Thymus (tissue), 11 donors: ENCODE data around the gene RGS6. TPM values are rescaled to one million over a fixed set of nuclear protein-coding genes. Genes with fewer than 3 reads are reported as not detected.

ENCODE experiments used
- DNase-seq, 9 donors: peaks; one replicate each; pipeline ENCODE4 v3.0.0-alpha.2; 2013; ENCODE audit warnings: low spot score in 9 of 9, low read depth in 6 of 9, missing footprints in 1 of 9
- H3K27ac ChIP-seq, 2 donors: one replicate each; pipeline ENCODE4 v1.5.1; 2013; ENCODE audit warnings: control low read depth in 1 of 2, low read depth in 1 of 2, low read length in 1 of 2, mild to moderate bottlenecking in 1 of 2, moderate library complexity in 1 of 2
- H3K27me3 ChIP-seq, 2 donors: one replicate each; pipeline ENCODE4 v1.5.1; 2013; ENCODE audit warnings: low read length in 1 of 2; ENCODE audit not compliant: control insufficient read depth in 2 of 2, insufficient read depth in 1 of 2
- H3K36me3 ChIP-seq, 2 donors: one replicate each; pipeline ENCODE4 v1.5.1; 2013; ENCODE audit warnings: low read length in 1 of 2, mild to moderate bottlenecking in 1 of 2, moderate library complexity in 1 of 2; ENCODE audit not compliant: control insufficient read depth in 2 of 2, insufficient read depth in 2 of 2
- H3K4me1 ChIP-seq, 2 donors: one replicate each; pipeline ENCODE4 v1.5.1; 2013; ENCODE audit warnings: low read length in 2 of 2; ENCODE audit not compliant: control insufficient read depth in 2 of 2, insufficient read depth in 2 of 2
- H3K4me3 ChIP-seq, 2 donors: one replicate each; pipeline ENCODE4 v1.5.1; 2013; ENCODE audit warnings: low read length in 2 of 2, control low read depth in 1 of 2, mild to moderate bottlenecking in 1 of 2
- H3K9me3 ChIP-seq, 2 donors: one replicate each; pipeline ENCODE4 v1.5.1; 2013; ENCODE audit warnings: low read length in 1 of 2, mild to moderate bottlenecking in 1 of 2; ENCODE audit not compliant: control insufficient read depth in 2 of 2, insufficient read depth in 1 of 2
- WGBS: extraction: QIAGEN DNeasy Blood & Tissue Kit; methylation state at CpG from one replicate; pipeline ENCODE4 v1.1.7; 2013; 5-methylcytosine and 5-hydroxymethylcytosine counted together
- polyA plus RNA-seq: library from polyadenylated mRNA; stranded (reverse); fragments of 200-250 nt; gene quantifications from one replicate; pipeline ENCODE4 v1.2.3, GENCODE V29; 2013
- total RNA-seq: library from RNA; stranded (reverse); fragments of 120-200 nt; gene quantifications from one replicate; pipeline ENCODE4 v1.2.4, GENCODE V29; 2013
- donor health status: healthy.

RGS6 gene
- total and polyA plus RNA-seq, 2 donors, result 0.28 to 0.80 TPM

DNA sequence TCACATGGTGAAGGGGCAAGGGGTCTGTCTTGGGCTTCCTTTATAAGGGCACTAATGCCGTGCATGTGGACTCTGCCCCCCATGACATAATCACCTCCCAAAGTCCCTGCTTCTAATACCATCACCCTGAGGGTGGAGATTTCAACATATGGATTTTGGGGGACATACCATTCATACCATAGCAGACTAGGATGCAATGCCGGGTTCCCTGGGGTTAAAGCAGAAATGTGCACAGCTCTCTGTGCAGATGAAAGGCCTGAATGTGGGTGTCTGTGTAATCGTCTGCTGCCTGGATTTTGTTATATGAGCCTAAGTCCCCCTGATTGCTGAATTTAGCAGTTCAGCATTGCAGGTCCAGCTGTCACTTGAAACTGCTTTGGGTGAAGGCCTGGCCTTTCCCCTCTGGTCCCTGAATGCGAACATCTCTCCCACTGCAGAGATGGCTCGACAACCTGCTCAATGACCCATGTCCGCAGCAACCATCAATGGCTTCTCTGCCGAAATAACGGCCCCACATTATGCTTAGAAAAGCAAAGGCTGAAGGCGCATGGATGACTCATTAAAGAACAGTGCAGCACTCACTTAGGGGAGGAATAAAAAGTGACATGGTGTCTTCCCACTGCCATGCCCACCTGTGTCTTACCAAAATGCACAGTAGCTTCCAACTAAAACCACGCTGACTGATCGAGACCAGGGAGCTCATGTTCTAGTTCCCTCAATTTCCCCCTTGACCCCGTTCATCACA, 675.3 kb downstream of the RGS6 start:
- H3K36me3 ChIP-seq, result no peaks in the 10 kb centered on the region
- DNase-seq, result no peak

DNA sequence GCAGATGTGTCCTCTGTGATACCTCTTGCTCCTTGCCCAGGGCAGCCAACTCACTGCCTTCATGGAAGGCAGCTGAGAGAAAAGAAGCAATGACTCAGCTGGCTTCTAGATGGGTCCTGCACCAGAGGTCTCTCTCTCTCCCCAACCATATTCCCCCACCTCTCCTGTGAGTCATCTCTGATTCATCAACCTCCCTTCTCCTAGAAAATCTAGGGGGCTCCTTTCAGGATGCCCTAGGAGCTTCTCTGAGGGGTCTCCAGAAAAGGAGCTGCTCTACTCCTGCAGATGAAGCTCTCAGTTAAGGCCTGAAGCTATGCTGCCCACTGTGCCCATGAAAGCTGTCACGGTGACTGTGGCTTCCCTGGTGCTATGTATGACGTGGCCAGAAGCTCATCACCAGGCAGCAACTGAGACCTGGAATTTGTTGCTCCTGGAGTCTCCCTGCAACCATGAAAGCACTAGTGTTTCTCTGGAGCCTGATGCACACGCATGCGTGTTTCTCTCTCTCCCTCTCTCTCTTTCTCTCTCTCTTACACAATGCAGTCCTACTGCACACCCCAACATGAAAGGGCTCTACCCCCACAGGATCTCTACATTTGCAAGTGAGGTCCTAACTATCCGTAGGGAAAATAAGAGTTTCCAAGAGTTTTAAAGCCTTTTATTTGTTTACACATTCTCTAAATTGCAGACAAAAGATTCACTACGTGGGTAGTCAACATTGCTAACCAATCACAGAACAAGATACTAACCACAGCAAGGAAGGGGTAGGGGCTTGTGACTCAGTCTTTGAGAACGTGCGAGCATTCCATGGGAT, 676.4 kb downstream of the RGS6 start:
- Histone ChIP-seq H3K27ac (no peak overlapping the region), H3K4me3 (no peak overlapping the region), H3K27me3 (no peaks in the 10 kb centered on the region), H3K36me3 (no peaks in the 10 kb centered on the region), H3K4me1 (peaks cover 0 to 5% of the 10 kb centered on the region in 2 donors), H3K9me3 (peaks cover 0 to 6% of the 10 kb centered on the region in 2 donors)
- no peak for DNase-seq
- WGBS, result 96% methylated on average over 8 of the region's 8 CpGs

More for the DNA sequence above, 675.3 kb downstream of the RGS6 start:
- 93% methylated on average over 12 of the region's 12 CpGs for WGBS
- H3K4me1 ChIP-seq, result peaks cover 0 to 2% of the 10 kb centered on the region in 2 donors
- H3K4me3 ChIP-seq, result no peak overlapping the region
- peaks cover 0 to 6% of the 10 kb centered on the region in 2 donors for H3K9me3 ChIP-seq
- H3K27me3 ChIP-seq, result no peaks in the 10 kb centered on the region
- no peak overlapping the region for H3K27ac ChIP-seq

DNA sequence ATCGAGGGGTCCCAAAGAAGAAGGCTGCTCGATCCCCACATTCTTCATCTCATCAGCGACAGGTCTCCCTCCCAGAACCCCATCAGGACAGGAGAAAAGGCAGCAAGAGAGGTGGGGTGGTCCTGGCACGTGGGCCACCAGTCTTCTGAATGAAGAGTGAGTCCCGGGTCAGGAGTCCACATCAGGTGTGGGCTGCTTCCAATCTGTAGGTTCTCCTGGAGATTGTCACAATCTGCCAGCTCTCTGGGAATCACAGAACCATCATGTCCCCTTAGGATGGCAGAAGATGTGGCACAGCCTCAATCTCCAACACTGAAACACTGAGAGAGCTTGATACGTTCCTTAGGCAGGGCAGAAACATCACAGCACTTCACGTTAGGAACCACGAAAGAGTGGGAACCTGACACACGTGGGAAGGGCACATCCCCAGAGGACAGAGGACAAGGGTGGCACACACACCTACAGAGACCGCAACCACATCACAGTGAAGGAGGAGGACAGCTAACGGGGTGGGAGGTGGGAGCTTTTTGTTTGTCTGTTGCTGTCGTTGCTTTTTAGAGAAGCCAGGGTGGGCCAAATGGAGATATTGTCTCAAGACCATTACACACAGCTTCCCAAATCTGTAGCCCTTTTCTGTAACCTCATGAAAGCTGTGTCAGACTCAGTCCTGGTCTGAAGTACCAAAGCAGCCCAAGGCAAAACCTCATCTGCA, 677.1 kb downstream of the RGS6 start:
- Histone ChIP-seq H3K27me3 (no peaks in the 10 kb centered on the region), H3K27ac (no peak overlapping the region)
- 90% methylated on average over 12 of the region's 12 CpGs for WGBS

DNA sequence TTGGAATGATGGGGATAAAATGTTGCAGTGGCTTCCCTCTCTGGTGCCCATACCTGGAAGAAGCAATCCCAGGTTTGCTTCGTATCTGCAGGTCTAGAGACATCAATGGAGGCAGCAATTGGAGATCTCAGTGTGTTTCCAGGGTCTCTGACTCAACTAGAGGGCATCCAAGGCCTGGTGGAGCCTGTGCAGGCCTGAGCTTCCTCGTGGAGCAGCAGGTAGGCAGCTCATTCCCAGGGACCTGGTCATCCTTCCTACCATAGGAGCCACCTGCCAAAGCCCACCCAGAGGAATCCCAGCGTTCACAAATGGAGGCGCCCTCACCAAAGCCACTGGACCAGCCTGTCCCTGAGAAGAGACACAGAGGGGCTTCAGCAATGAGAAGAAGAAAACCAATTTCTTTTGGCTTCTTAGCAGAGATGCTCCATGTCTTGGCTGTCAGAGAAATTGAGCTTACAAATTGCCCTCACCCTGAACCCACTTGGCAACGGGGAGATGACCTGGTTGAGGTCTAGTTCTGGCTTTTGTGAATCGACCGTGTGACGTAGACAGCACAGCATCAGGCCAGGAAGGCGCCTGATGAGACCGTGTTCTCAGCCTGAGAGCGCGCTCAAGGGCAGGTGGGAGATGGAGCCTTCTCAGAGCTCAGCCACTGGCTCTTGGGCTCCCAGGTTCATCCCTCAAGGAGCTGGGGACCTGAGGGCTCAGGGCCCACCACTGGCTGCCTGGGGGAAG, 678.0 kb downstream of the RGS6 start:
- Histone ChIP-seq H3K9me3 (peaks cover 0 to 3% of the 10 kb centered on the region in 2 donors), H3K27me3 (no peaks in the 10 kb centered on the region), H3K36me3 (no peaks in the 10 kb centered on the region), H3K4me1 (peaks cover 0 to 14% of the 10 kb centered on the region in 2 donors), H3K4me3 (no peak overlapping the region), H3K27ac (no peak overlapping the region)
- no peak for DNase-seq
- WGBS, result 96% methylated on average over 12 of the region's 12 CpGs

More for the DNA sequence above, 677.1 kb downstream of the RGS6 start:
- Histone ChIP-seq H3K9me3 (peaks cover 0 to 6% of the 10 kb centered on the region in 2 donors), H3K36me3 (no peaks in the 10 kb centered on the region), H3K4me3 (no peak overlapping the region), H3K4me1 (peaks cover 0 to 9% of the 10 kb centered on the region in 2 donors)
- DNase-seq, result no peak

DNA sequence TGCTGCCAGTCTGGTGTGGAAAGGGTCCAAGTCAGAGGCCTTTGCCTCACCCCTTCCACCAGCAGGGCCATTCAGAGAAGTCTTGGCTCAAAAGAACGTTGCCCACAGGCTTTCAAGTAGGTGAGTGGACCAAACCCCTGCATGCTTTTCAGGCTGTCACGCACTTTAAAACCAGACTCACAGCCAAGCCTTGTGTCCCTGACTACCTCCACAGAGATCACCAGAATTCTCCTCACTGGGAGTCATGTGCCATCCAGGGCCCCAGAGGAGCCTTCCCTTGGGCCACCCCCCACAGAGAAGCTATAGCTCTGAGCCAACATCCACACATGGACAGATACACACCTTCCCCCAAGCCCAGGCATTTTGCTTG, 678.6 kb downstream of the RGS6 start:
- WGBS, result 92% methylated on average over 2 of the region's 2 CpGs
- Histone ChIP-seq H3K9me3 (peaks cover 0 to 3% of the 10 kb centered on the region in 2 donors), H3K36me3 (no peaks in the 10 kb centered on the region), H3K27me3 (no peaks in the 10 kb centered on the region), H3K27ac (no peak overlapping the region), H3K4me1 (peaks cover 0 to 19% of the 10 kb centered on the region in 2 donors), H3K4me3 (no peak overlapping the region)
- DNase-seq, result no peak

DNA sequence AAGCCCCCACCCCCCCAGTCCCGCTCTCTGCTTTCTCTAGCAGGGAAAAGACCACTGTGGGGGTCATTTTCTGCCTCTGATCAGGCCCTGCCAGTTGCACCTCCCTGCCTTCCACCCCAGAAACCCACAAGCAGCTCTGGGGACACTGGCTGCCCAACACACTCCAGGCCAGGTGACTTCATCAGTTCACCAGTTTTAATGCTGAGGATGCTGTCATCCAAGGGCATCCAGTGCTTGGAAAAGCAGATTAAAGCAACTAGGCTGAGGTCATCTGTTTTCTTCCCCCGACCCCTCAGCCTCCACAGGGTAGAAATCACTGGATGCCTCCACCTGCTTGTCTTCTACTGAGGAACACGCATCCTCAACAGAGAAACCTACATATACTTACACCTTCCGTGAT, 679.3 kb downstream of the RGS6 start:
- no peak overlapping the region for H3K27ac ChIP-seq
- no peaks in the 10 kb centered on the region for H3K27me3 ChIP-seq
- 97% methylated on average over 4 of the region's 4 CpGs for WGBS
- H3K4me3 ChIP-seq, result no peak overlapping the region
- peaks cover 0 to 25% of the 10 kb centered on the region in 2 donors for H3K4me1 ChIP-seq
- no peak for DNase-seq
- peaks cover 0 to 3% of the 10 kb centered on the region in 2 donors for H3K9me3 ChIP-seq
- no peaks in the 10 kb centered on the region for H3K36me3 ChIP-seq

DNA sequence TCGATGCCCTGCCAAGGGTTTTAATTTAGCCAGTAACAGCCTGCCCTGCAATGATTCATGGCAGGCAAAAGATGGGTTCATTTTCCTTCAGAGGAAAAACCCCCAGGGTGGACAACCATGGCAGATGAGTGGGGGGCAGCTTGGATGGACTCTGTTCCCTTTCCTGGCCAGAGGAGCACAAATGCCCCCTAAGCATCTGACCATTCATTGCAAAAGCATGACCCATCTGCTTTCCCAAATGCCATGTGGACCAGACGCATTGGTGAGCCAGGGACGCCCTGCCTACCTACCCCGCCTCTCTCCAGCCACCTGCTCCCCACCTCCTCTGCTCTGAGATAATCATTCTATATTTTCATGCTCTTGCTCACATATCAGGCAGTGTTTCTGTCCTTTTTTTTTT, 679.8 kb downstream of the RGS6 start:
- H3K36me3 ChIP-seq, result no peaks in the 10 kb centered on the region

DNA sequence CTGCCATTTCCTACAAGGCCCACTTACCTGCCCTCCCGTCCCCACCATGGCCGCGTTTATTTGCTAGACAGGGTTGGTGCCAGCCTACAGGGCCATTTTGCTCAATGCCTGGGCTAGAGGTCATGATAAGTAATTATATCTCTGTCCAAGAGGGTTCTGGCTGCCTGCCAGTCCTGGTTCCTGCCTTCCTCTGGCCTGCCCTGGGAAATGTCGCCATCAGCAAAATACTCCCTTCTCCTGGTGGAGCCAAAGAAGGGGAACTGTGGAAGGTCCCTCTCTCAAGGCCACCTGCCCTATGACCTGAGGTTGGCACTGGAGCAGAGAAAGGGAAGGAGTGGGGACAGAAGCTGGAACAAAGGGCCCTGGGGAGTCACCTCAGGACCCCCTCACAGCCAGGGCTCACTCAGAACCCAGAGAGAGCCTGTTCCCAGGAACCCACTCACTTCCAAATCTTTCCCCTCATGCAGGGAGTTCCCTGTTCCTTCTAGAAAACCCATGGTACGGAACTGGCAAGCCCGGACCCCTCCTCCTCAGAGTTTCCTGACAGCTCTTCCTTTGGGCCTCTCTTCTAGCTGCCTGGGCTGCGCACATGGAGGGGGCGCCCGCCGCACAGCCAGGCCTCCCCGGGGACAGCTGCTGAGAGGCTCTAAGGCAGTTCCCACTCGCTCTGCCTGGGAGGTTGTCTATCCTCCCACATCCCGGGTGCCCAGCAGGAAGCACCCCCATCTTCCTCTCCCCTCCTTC, 681.2 kb downstream of the RGS6 start:
- peaks cover 0 to 35% of the 10 kb centered on the region in 2 donors for H3K4me1 ChIP-seq
- no peak for DNase-seq
- H3K27me3 ChIP-seq, result no peaks in the 10 kb centered on the region
- no peak overlapping the region for H3K4me3 ChIP-seq
- H3K9me3 ChIP-seq, result peaks cover 0 to 3% of the 10 kb centered on the region in 2 donors
- no peaks in the 10 kb centered on the region for H3K36me3 ChIP-seq
- 75% methylated on average over 13 of the region's 13 CpGs for WGBS
- no peak overlapping the region for H3K27ac ChIP-seq

More for the DNA sequence above, 679.8 kb downstream of the RGS6 start:
- peaks cover 0 to 3% of the 10 kb centered on the region in 2 donors for H3K9me3 ChIP-seq
- H3K27me3 ChIP-seq, result no peaks in the 10 kb centered on the region
- WGBS, result 97% methylated on average over 4 of the region's 4 CpGs
- H3K4me1 ChIP-seq, result peaks cover 0 to 27% of the 10 kb centered on the region in 2 donors
- H3K4me3 ChIP-seq, result no peak overlapping the region
- H3K27ac ChIP-seq, result no peak overlapping the region
- DNase-seq, result no peak
